ENCODE data around the gene WDR20. TPM values are rescaled to one million over a fixed set of nuclear protein-coding genes. Genes with fewer than 3 reads are reported as not detected.

The WDR20 gene
- total and polyA plus RNA-seq, 2 of the 4 experiments (the other 2 are of a cell fraction) = 20.3 to 27.4 TPM

GRCh38 chr14:102232348-102232625, 92.6 kb downstream of the WDR20 start:
- Histone ChIP-seq H2BK5ac (ENCODE audit: low read depth, low read length, poor library complexity, severe bottlenecking) (no peak overlapping the region), H3K36me3 (ENCODE audit: control insufficient read depth, insufficient read depth, low read length) (peaks cover 3% of the 10 kb centered on the region; the same call in 1 of the 2 replicates), H3K4me1 (ENCODE audit: control insufficient read depth, insufficient read depth, low read length) (peaks cover 4% of the 10 kb centered on the region; the same call in 1 of the 2 replicates), H3K27ac (ENCODE audit: insufficient read depth, low read length) (no peak overlapping the region), H2BK15ac (ENCODE audit: low read depth, low read length) (no peak overlapping the region), H3K23ac (ENCODE audit: low read depth, low read length) (no peak overlapping the region), H3K9me1 (ENCODE audit: insufficient read depth, low read length) (0 out of 2 replicates have a peak, but pooled peaks cover 5% of the 10 kb centered on the region), H2AK9ac (replicated peaks; ENCODE audit: low read depth, low read length, poor library complexity) (no peak overlapping the region), H4K5ac (ENCODE audit: low read depth, low read length) (no peak overlapping the region), H3K18ac (ENCODE audit: low read depth, low read length) (no peak overlapping the region), H3K14ac (replicated peaks; ENCODE audit: low read depth, low read length) (no peak overlapping the region), H3K4me3 (ENCODE audit: insufficient read depth, low read depth, low read length) (no peak overlapping the region), H2BK120ac (ENCODE audit: low read depth, low read length) (no peak overlapping the region), H4K91ac (ENCODE audit: insufficient read depth, low read depth, low read length) (no peak overlapping the region), H3K27me3 (ENCODE audit: control insufficient read depth, insufficient read depth, low read length) (no peaks in the 10 kb centered on the region), H4K8ac (ENCODE audit: low read depth in 2 of 2, low read length in 2 of 2) (no peak overlapping the region), H4K20me1 (ENCODE audit: insufficient read depth, low read length) (no peaks in the 10 kb centered on the region), H3K4ac (ENCODE audit: low read depth, low read length) (no peak overlapping the region), H3K4me2 (ENCODE audit: low read depth, low read length) (no peak overlapping the region), H3K79me1 (ENCODE audit: low read depth in 1 of 2, low read length in 2 of 2) (peaks cover 0 to 3% of the 10 kb centered on the region in 2 experiments; a peak in 1 of 4 replicates), H3K56ac (ENCODE audit: extremely low read depth, insufficient read depth, low read length) (no peak overlapping the region), H2AK5ac (ENCODE audit: low read depth, low read length) (no peak overlapping the region), H3K9ac (ENCODE audit: low read depth, low read length) (no peak overlapping the region), H2AFZ (replicated peaks; ENCODE audit: low read length, poor library complexity) (no peak overlapping the region), H3K9me3 (ENCODE audit: control insufficient read depth, insufficient read depth, low read length) (no peaks in the 10 kb centered on the region), H2BK20ac (ENCODE audit: low read depth, low read length) (no peak overlapping the region)
- ChIA-PET POLR2A (ENCODE audit: unreplicated experiment) (no interaction called here), CTCF (no interaction called here)
- TF ChIP-seq BHLHE40 (IDR thresholded peaks at IDR 0.05; ENCODE audit: low read depth, low read length) (no peak), RCOR1 (IDR thresholded peaks at IDR 0.05; ENCODE audit: insufficient replicate concordance, low read length) (no peak), MAZ (IDR thresholded peaks at IDR 0.05; ENCODE audit: borderline replicate concordance, low read depth, low read length) (no peak), SMC3 (IDR thresholded peaks at IDR 0.05; ENCODE audit: low read depth, low read length) (no peak), NFE2L2 (IDR thresholded peaks at IDR 0.05; ENCODE audit: low read depth, low read length) (no peak), FOS (IDR thresholded peaks at IDR 0.05; ENCODE audit: low read depth, low read length) (no peak), MAFK (IDR thresholded peaks at IDR 0.05; ENCODE audit: low read depth, low read length) (no peak), CEBPB (IDR thresholded peaks at IDR 0.05; ENCODE audit: low read depth, low read length) (no peak), RFX5 (IDR thresholded peaks at IDR 0.05; ENCODE audit: low read depth, low read length) (no peak), CHD1 (IDR thresholded peaks at IDR 0.05; ENCODE audit: low read depth, low read length) (no peak), RAD21 (IDR thresholded peaks at IDR 0.05; ENCODE audit: low read length) (no peak), MXI1 (IDR thresholded peaks at IDR 0.05; ENCODE audit: borderline replicate concordance, low read depth, low read length) (no peak), POLR2A (IDR thresholded peaks at IDR 0.05; ENCODE audit: low read depth, low read length) (no peak)
- TF ChIP-seq, protein P1, sequence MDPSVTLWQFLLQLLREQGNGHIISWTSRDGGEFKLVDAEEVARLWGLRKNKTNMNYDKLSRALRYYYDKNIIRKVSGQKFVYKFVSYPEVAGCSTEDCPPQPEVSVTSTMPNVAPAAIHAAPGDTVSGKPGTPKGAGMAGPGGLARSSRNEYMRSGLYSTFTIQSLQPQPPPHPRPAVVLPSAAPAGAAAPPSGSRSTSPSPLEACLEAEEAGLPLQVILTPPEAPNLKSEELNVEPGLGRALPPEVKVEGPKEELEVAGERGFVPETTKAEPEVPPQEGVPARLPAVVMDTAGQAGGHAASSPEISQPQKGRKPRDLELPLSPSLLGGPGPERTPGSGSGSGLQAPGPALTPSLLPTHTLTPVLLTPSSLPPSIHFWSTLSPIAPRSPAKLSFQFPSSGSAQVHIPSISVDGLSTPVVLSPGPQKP (IDR thresholded peaks at IDR 0.05; ENCODE audit: borderline replicate concordance, low read depth, low read length) = no peak
- TF ChIP-seq, protein P2, sequence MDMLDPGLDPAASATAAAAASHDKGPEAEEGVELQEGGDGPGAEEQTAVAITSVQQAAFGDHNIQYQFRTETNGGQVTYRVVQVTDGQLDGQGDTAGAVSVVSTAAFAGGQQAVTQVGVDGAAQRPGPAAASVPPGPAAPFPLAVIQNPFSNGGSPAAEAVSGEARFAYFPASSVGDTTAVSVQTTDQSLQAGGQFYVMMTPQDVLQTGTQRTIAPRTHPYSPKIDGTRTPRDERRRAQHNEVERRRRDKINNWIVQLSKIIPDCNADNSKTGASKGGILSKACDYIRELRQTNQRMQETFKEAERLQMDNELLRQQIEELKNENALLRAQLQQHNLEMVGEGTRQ (IDR thresholded peaks at IDR 0.05; ENCODE audit: low read depth, low read length) = no peak
- TF ChIP-seq, protein P3, sequence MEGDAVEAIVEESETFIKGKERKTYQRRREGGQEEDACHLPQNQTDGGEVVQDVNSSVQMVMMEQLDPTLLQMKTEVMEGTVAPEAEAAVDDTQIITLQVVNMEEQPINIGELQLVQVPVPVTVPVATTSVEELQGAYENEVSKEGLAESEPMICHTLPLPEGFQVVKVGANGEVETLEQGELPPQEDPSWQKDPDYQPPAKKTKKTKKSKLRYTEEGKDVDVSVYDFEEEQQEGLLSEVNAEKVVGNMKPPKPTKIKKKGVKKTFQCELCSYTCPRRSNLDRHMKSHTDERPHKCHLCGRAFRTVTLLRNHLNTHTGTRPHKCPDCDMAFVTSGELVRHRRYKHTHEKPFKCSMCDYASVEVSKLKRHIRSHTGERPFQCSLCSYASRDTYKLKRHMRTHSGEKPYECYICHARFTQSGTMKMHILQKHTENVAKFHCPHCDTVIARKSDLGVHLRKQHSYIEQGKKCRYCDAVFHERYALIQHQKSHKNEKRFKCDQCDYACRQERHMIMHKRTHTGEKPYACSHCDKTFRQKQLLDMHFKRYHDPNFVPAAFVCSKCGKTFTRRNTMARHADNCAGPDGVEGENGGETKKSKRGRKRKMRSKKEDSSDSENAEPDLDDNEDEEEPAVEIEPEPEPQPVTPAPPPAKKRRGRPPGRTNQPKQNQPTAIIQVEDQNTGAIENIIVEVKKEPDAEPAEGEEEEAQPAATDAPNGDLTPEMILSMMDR (conservative IDR thresholded peaks at IDR 0.05; ENCODE audit: low read depth, low read length) = no peak
- WGBS, 2 experiments (ENCODE audit: extremely low coverage in 2 of 2, insufficient read length in 1 of 2) = 67% methylated on average over 2 of the region's 9 CpGs; no CpG with 5 or more reads in 1 of the 2 experiments
- intact Hi-C loops (cut with micrococcal nuclease) (no loop called here), dilution Hi-C loops (cut with HindIII; ENCODE audit: low sequenced_read_pairs, unreplicated experiment) (no loop called here), in situ Hi-C loops (cut with MboI; ENCODE audit: low sequenced_read_pairs) (no loop called here)
- ATAC-seq (ENCODE audit: low read depth) (no peak), DNase-seq (no peak)
- no TSS peak for BruUV-seq (replicated peaks)
